Activated CD4-positive, alpha-beta T cell treated with anti-CD3 and anti-CD28 coated beads, Interleukin-2, amount 10 ng/mL, durations not matched to agents 24 days and 14 days (primary cell): ENCODE results near the gene ENTR1. TPM values are rescaled to one million over a fixed set of nuclear protein-coding genes. Genes with fewer than 3 reads are reported as not detected.
A peak's percentile ranks its signal among the peaks of the same experiment; 100 is the strongest.

Experiments used
- DNase-seq: peaks from one replicate; pipeline ENCODE4 v3.0.0; 2022
- H3K27ac Mint-ChIP-seq: one replicate; pipeline ENCODE4 v1.8.0; 2022; ENCODE audit warnings: mild to moderate bottlenecking, mixed read lengths
- H3K27me3 Mint-ChIP-seq: one replicate; pipeline ENCODE4 v1.8.0; 2022; ENCODE audit warnings: mixed read lengths
- H3K36me3 Mint-ChIP-seq: one replicate; pipeline ENCODE4 v1.8.0; 2022; ENCODE audit warnings: low read depth, mild to moderate bottlenecking, mixed read lengths
- H3K4me1 Mint-ChIP-seq: one replicate; pipeline ENCODE4 v1.8.0; 2021; ENCODE audit warnings: mixed read lengths
- H3K4me3 Mint-ChIP-seq: one replicate; pipeline ENCODE4 v1.8.0; 2022; ENCODE audit warnings: mild to moderate bottlenecking, moderate library complexity, mixed read lengths
- H3K9me3 Mint-ChIP-seq: one replicate; pipeline ENCODE4 v1.8.0; 2021; ENCODE audit warnings: mixed read lengths
- intact Hi-C: fragments of 100-400 bp; cut with micrococcal nuclease; formaldehyde crosslinking; loops from one replicate; pipeline ENCODE4 v1.15.1; 2023
- total RNA-seq: library from RNA; stranded (reverse); gene quantifications from 2 replicates; pipeline ENCODE4 v1.2.3, GENCODE V29; 2022

The ENTR1 gene
- total RNA-seq, 1 donor from 2014 or later: 60.0 TPM

- no peak for DNase-seq
- intact Hi-C loops: no loop called here
- H3K27me3 Mint-ChIP-seq: no peaks in the 10 kb centered on the region
- no peak overlapping the region for H3K27ac Mint-ChIP-seq
- H3K9me3 Mint-ChIP-seq: no peaks in the 10 kb centered on the region
- no peaks in the 10 kb centered on the region for H3K4me1 Mint-ChIP-seq
- peaks cover 4% of the 10 kb centered on the region for H3K36me3 Mint-ChIP-seq
- H3K4me3 Mint-ChIP-seq: no peak overlapping the region
Observed at GRCh38 chr9:136377341-136378169, 32.9 kb downstream of the ENTR1 start.

GRCh38 chr9:136376457-136376856, 34.0 kb downstream of the ENTR1 start:
- no peak overlapping the region for H3K4me3 Mint-ChIP-seq
- no peaks in the 10 kb centered on the region for H3K9me3 Mint-ChIP-seq
- no peaks in the 10 kb centered on the region for H3K27me3 Mint-ChIP-seq
- H3K4me1 Mint-ChIP-seq: no peaks in the 10 kb centered on the region
- intact Hi-C loops: no loop called here
- no peaks in the 10 kb centered on the region for H3K36me3 Mint-ChIP-seq
- DNase-seq: no peak
- no peak overlapping the region for H3K27ac Mint-ChIP-seq

- H3K4me3 Mint-ChIP-seq: no peak overlapping the region
- no peaks in the 10 kb centered on the region for H3K36me3 Mint-ChIP-seq
- H3K27ac Mint-ChIP-seq: no peak overlapping the region
- no peaks in the 10 kb centered on the region for H3K9me3 Mint-ChIP-seq
- no peak for DNase-seq
- H3K4me1 Mint-ChIP-seq: no peaks in the 10 kb centered on the region
- intact Hi-C loops: no loop called here
- no peaks in the 10 kb centered on the region for H3K27me3 Mint-ChIP-seq
Observed at GRCh38 chr9:136375096-136375495, 35.3 kb downstream of the ENTR1 start.

- Mint-ChIP-seq H3K4me3 (no peak overlapping the region), H3K9me3 (no peaks in the 10 kb centered on the region)
- intact Hi-C loops: no loop called here
Observed at GRCh38 chr9:136374183-136374575, 36.2 kb downstream of the ENTR1 start.

GRCh38 chr9:136373300-136374182, 36.9 kb downstream of the ENTR1 start, which contains the start of gene CARD9:
Gene CARD9, minus strand, starts transcription at chr9:136373669. Its CDS starts 1,591 bp downstream, at chr9:136372078.
- Mint-ChIP-seq H3K9me3 (no peaks in the 10 kb centered on the region), H3K4me3 (peak within 1 kb of the TSS; percentile 66)
- DNase-seq: no peak

More at GRCh38 chr9:136374183-136374575, 36.2 kb downstream of the ENTR1 start:
- Mint-ChIP-seq H3K27ac (no peak overlapping the region), H3K36me3 (no peaks in the 10 kb centered on the region), H3K27me3 (no peaks in the 10 kb centered on the region), H3K4me1 (no peaks in the 10 kb centered on the region)
- no peak for DNase-seq

GRCh38 chr9:136372561-136373299, 37.7 kb downstream of the ENTR1 start:
- H3K36me3 Mint-ChIP-seq: no peaks in the 10 kb centered on the region
- H3K4me3 Mint-ChIP-seq: peak overlapping the region; percentile 66
- no peaks in the 10 kb centered on the region for H3K4me1 Mint-ChIP-seq
- intact Hi-C loops: no loop called here
- no peaks in the 10 kb centered on the region for H3K9me3 Mint-ChIP-seq
- no peak for DNase-seq
- H3K27me3 Mint-ChIP-seq: no peaks in the 10 kb centered on the region
- H3K27ac Mint-ChIP-seq: peak overlapping the region; percentile 34

More at GRCh38 chr9:136373300-136374182, 36.9 kb downstream of the ENTR1 start, which contains the start of gene CARD9:
- Mint-ChIP-seq H3K36me3 (no peaks in the 10 kb centered on the region), H3K4me1 (no peaks in the 10 kb centered on the region), H3K27me3 (no peaks in the 10 kb centered on the region), H3K27ac (peak within 1 kb of the TSS; percentile 34)
- intact Hi-C loops: no loop called here

GRCh38 chr9:136372006-136372405, 38.4 kb downstream of the ENTR1 start:
- DNase-seq: no peak
- Mint-ChIP-seq H3K4me3 (no peak overlapping the region), H3K36me3 (no peaks in the 10 kb centered on the region), H3K4me1 (no peaks in the 10 kb centered on the region), H3K9me3 (no peaks in the 10 kb centered on the region), H3K27me3 (no peaks in the 10 kb centered on the region), H3K27ac (no peak overlapping the region)
- intact Hi-C loops: no loop called here

GRCh38 chr9:136371533-136371880, 38.9 kb downstream of the ENTR1 start:
- Mint-ChIP-seq H3K27me3 (no peaks in the 10 kb centered on the region), H3K4me3 (no peak overlapping the region), H3K4me1 (no peaks in the 10 kb centered on the region), H3K9me3 (no peaks in the 10 kb centered on the region), H3K27ac (no peak overlapping the region), H3K36me3 (no peaks in the 10 kb centered on the region)
- no peak for DNase-seq
- intact Hi-C loops: no loop called here

- no peaks in the 10 kb centered on the region for H3K27me3 Mint-ChIP-seq
- intact Hi-C loops: no loop called here
Observed at GRCh38 chr9:136370687-136371532, 39.5 kb downstream of the ENTR1 start.

GRCh38 chr9:136370037-136370436, 40.4 kb downstream of the ENTR1 start:
- Mint-ChIP-seq H3K9me3 (no peaks in the 10 kb centered on the region), H3K4me1 (no peaks in the 10 kb centered on the region), H3K4me3 (no peak overlapping the region), H3K27me3 (no peaks in the 10 kb centered on the region), H3K36me3 (peaks cover 2% of the 10 kb centered on the region), H3K27ac (no peak overlapping the region)
- no peak for DNase-seq
- intact Hi-C loops: no loop called here

More at GRCh38 chr9:136370687-136371532, 39.5 kb downstream of the ENTR1 start:
- Mint-ChIP-seq H3K4me3 (no peak overlapping the region), H3K9me3 (no peaks in the 10 kb centered on the region), H3K27ac (no peak overlapping the region), H3K36me3 (no peaks in the 10 kb centered on the region), H3K4me1 (no peaks in the 10 kb centered on the region)
- no peak for DNase-seq

GRCh38 chr9:136368190-136368589, 42.2 kb downstream of the ENTR1 start:
- no peaks in the 10 kb centered on the region for H3K4me1 Mint-ChIP-seq
- no peak for DNase-seq
- H3K36me3 Mint-ChIP-seq: peaks cover 5% of the 10 kb centered on the region
- no peak overlapping the region for H3K27ac Mint-ChIP-seq
- no peak overlapping the region for H3K4me3 Mint-ChIP-seq
- no peaks in the 10 kb centered on the region for H3K27me3 Mint-ChIP-seq
- intact Hi-C loops: no loop called here
- H3K9me3 Mint-ChIP-seq: no peaks in the 10 kb centered on the region

- Mint-ChIP-seq H3K27me3 (no peaks in the 10 kb centered on the region), H3K27ac (no peak overlapping the region), H3K9me3 (no peaks in the 10 kb centered on the region), H3K4me1 (peaks cover 4% of the 10 kb centered on the region), H3K36me3 (peaks cover 5% of the 10 kb centered on the region), H3K4me3 (no peak overlapping the region)
- intact Hi-C loops: no loop called here
- DNase-seq: no peak
Observed at GRCh38 chr9:136367296-136368145, 42.9 kb downstream of the ENTR1 start.
